H9 (cell line): ENCODE data around the gene FAM227A. TPM values are rescaled to one million over a fixed set of nuclear protein-coding genes. Genes with fewer than 3 reads are reported as not detected.

Experiments used
- DNase-seq: peaks from one replicate; pipeline ENCODE4 v3.0.0-alpha.2; 2017
- H2AFZ ChIP-seq: one replicate; pipeline ENCODE4 v1.6.1; 2013; ENCODE audit warnings: mild to moderate bottlenecking, low read length, control low read depth, moderate library complexity
- H2AK5ac ChIP-seq: 2 replicates; pipeline ENCODE4 v1.6.1; 2013; ENCODE audit warnings: low read length, control low read depth, mixed read lengths; ENCODE audit not compliant: insufficient read length
- H2BK120ac ChIP-seq: one replicate; pipeline ENCODE4 v1.6.1; 2013; ENCODE audit warnings: low read depth, mild to moderate bottlenecking, low read length, control low read depth, inconsistent platforms; ENCODE audit not compliant: poor library complexity, severe bottlenecking
- H2BK12ac ChIP-seq: 2 replicates; pipeline ENCODE4 v1.6.1; 2013; ENCODE audit warnings: low read length, control low read depth, mixed read lengths, low read depth; ENCODE audit not compliant: insufficient read length
- H2BK15ac ChIP-seq: 2 replicates; pipeline ENCODE4 v1.6.1; 2013; ENCODE audit warnings: low read depth, low read length, control low read depth
- H2BK20ac ChIP-seq: one replicate; pipeline ENCODE4 v1.6.1; 2013; ENCODE audit warnings: low read depth, mild to moderate bottlenecking, low read length, control low read depth, inconsistent platforms; ENCODE audit not compliant: poor library complexity, severe bottlenecking
- H2BK5ac ChIP-seq: 2 replicates; pipeline ENCODE4 v1.6.1; 2013; ENCODE audit warnings: low read length, control low read depth, mixed read lengths; ENCODE audit not compliant: insufficient read length
- H3K14ac ChIP-seq: 2 replicates; pipeline ENCODE4 v1.6.1; 2013; ENCODE audit warnings: low read length, control low read depth; ENCODE audit not compliant: insufficient read depth
- H3K18ac ChIP-seq: 2 replicates; pipeline ENCODE4 v1.6.1; 2013; ENCODE audit warnings: low read depth, mild to moderate bottlenecking, mixed read lengths, low read length, control low read depth; ENCODE audit not compliant: insufficient read length
- H3K23ac ChIP-seq: 2 replicates; pipeline ENCODE4 v1.6.1; 2013; ENCODE audit warnings: low read length, control low read depth, mixed read lengths, low read depth; ENCODE audit not compliant: insufficient read length
- H3K23me2 ChIP-seq: 2 replicates; pipeline ENCODE4 v1.6.1; 2013; ENCODE audit warnings: low read depth, mild to moderate bottlenecking, mixed read lengths, low read length, control low read depth; ENCODE audit not compliant: insufficient read length, poor library complexity, severe bottlenecking
- H3K27ac ChIP-seq: 2 replicates; pipeline ENCODE4 v1.5.1; 2013; ENCODE audit warnings: low read length, control low read depth, mixed read lengths, low read depth; ENCODE audit not compliant: insufficient read length
- H3K27me3 ChIP-seq: 2 replicates; pipeline ENCODE4 v1.6.1; 2013; ENCODE audit warnings: low read length, control low read depth, inconsistent platforms; ENCODE audit not compliant: insufficient read depth
- H3K4ac ChIP-seq: 2 replicates; pipeline ENCODE4 v1.6.1; 2013; ENCODE audit warnings: low read depth, mild to moderate bottlenecking, control low read depth, inconsistent platforms, low read length, moderate library complexity
- H3K4me1 ChIP-seq: 2 replicates; pipeline ENCODE4 v1.6.1; 2013; ENCODE audit warnings: low read length, control low read depth, inconsistent platforms; ENCODE audit not compliant: insufficient read depth
- H3K4me2 ChIP-seq: 2 replicates; pipeline ENCODE4 v1.6.1; 2013; ENCODE audit warnings: low read length, control low read depth, mixed read lengths; ENCODE audit not compliant: insufficient read length, insufficient read depth
- H3K56ac ChIP-seq: 2 replicates; pipeline ENCODE4 v1.6.1; 2013; ENCODE audit warnings: low read depth, mild to moderate bottlenecking, mixed read lengths, low read length, control low read depth; ENCODE audit not compliant: insufficient read length
- H3K79me1 ChIP-seq: 2 replicates; pipeline ENCODE4 v1.6.1; 2013; ENCODE audit warnings: low read depth, mild to moderate bottlenecking, moderate library complexity, low read length, control low read depth, inconsistent platforms; ENCODE audit not compliant: insufficient read depth, poor library complexity, severe bottlenecking
- H3K79me2 ChIP-seq: 2 replicates; pipeline ENCODE4 v1.6.1; 2013; ENCODE audit warnings: low read length, control low read depth, inconsistent platforms; ENCODE audit not compliant: insufficient read depth
- H3K9ac ChIP-seq: 2 replicates; pipeline ENCODE4 v1.6.1; 2013; ENCODE audit warnings: low read length, control low read depth, mixed read lengths; ENCODE audit not compliant: insufficient read length; ENCODE audit errors: extremely low read depth
- H3K9me3 ChIP-seq: one replicate; pipeline ENCODE4 v1.6.1; 2013; ENCODE audit warnings: low read depth, low read length, inconsistent platforms; ENCODE audit not compliant: control insufficient read depth
- H3T11ph ChIP-seq: one replicate; pipeline ENCODE4 v1.6.1; 2013; ENCODE audit warnings: mild to moderate bottlenecking, low read length, control low read depth, inconsistent platforms
- H4K20me1 ChIP-seq: one replicate; pipeline ENCODE4 v1.6.1; 2013; ENCODE audit not compliant: control insufficient read depth, insufficient read length, insufficient read depth
- H4K5ac ChIP-seq: 2 replicates; pipeline ENCODE4 v1.6.1; 2013; ENCODE audit warnings: low read depth, mild to moderate bottlenecking, mixed read lengths, low read length, control low read depth; ENCODE audit not compliant: insufficient read length
- H4K8ac ChIP-seq: replicated peaks from 2 replicates; pipeline ENCODE4 v1.6.1; 2013; ENCODE audit warnings: low read length, control low read depth, mixed read lengths, low read depth; ENCODE audit not compliant: insufficient read length
- H4K91ac ChIP-seq: 2 replicates; pipeline ENCODE4 v1.6.1; 2013; ENCODE audit warnings: low read depth, mild to moderate bottlenecking, moderate library complexity, mixed read lengths, low read length, control low read depth; ENCODE audit not compliant: insufficient read length
- H3K27ac Mint-ChIP-seq, 3 experiments: 2 replicates in 2 of 3; 3 replicates in 1 of 3; pipeline ENCODE4 v1.8.0; 2020 to 2021; ENCODE audit warnings: mixed read lengths in 3 of 3, mild to moderate bottlenecking in 1 of 3, moderate library complexity in 1 of 3
- H3K27me3 Mint-ChIP-seq: 2 replicates; pipeline ENCODE4 v1.8.0; 2021; ENCODE audit warnings: low read depth, mild to moderate bottlenecking, moderate library complexity, mixed read lengths
- H3K36me3 Mint-ChIP-seq, 3 experiments: 2 replicates in 2 of 3; 3 replicates in 1 of 3; pipeline ENCODE4 v1.8.0; 2020 to 2021; ENCODE audit warnings: low read depth in 3 of 3, mixed read lengths in 3 of 3; ENCODE audit not compliant: insufficient read depth in 1 of 3
- H3K4me1 Mint-ChIP-seq, 2 experiments: 2 replicates each; pipeline ENCODE4 v1.8.0; 2020; ENCODE audit warnings: mixed read lengths in 2 of 2
- H3K4me3 Mint-ChIP-seq, 2 experiments: 2 replicates in 1 of 2; 3 replicates in 1 of 2; pipeline ENCODE4 v1.8.0; 2020 to 2021; ENCODE audit warnings: mild to moderate bottlenecking in 2 of 2, mixed read lengths in 2 of 2, moderate library complexity in 1 of 2
- H3K9me3 Mint-ChIP-seq, 2 experiments: 2 replicates in 1 of 2; 3 replicates in 1 of 2; pipeline ENCODE4 v1.8.0; 2020; ENCODE audit warnings: mild to moderate bottlenecking in 2 of 2, mixed read lengths in 2 of 2, moderate library complexity in 1 of 2
- WGBS: extraction: QIAGEN DNeasy Blood & Tissue Kit; methylation state at CpG from one replicate; pipeline ENCODE4 v1.1.7; 2013; ENCODE audit warnings: missing lambda C conversion rate, low lambda C conversion rate, mixed read lengths; ENCODE audit not compliant: insufficient read length; ENCODE audit errors: extremely low coverage; 5-methylcytosine and 5-hydroxymethylcytosine counted together
- total RNA-seq: library from RNA; stranded (reverse); gene quantifications from 2 replicates; pipeline ENCODE4 v1.2.1, GENCODE V29; 2021
- TF ChIP-seq, protein P1 (sequence below): fragments of 200-600 bp; sonication (generic); conservative IDR thresholded peaks from 3 replicates; pipeline ENCODE4 v1.8.0; 2021; ENCODE audit warnings: antibody characterized with exemption, mild to moderate bottlenecking

FAM227A gene
- total RNA-seq, 1 experiment from 2014 or later = 3.6 TPM

DNA sequence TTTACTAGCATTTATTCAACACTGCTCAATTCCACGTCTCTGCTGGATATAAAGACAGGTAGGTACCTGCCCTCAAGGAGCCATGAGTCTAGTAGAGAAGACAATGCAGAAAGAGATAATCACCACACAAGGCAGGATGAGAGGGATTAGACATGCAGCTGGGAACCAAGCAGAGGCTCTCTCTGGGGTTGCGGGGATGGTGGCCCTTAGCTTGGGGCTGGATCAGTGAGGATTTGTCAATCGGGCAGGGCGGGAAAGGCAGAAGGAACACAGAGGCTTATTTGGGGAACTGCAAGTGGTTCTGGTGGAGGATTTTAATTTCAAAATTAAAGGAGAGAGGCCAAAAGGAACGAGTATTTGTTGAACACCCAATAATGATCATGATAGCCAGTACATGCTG lies 77.7 kb downstream of the FAM227A start:
- no peak overlapping the region for H4K8ac ChIP-seq
- no peak overlapping the region for H3K56ac ChIP-seq
- no peak overlapping the region for H3K4me2 ChIP-seq
- H3K14ac ChIP-seq = no peak overlapping the region
- no peaks in the 10 kb centered on the region for H3K23me2 ChIP-seq
- H4K20me1 ChIP-seq = no peaks in the 10 kb centered on the region
- no peak overlapping the region for H3K4me3 Mint-ChIP-seq
- H2BK20ac ChIP-seq = no peak overlapping the region
- peak overlapping the region in 1 of 3 experiments; percentile 69; a peak in 1 of 7 replicates for H3K27ac Mint-ChIP-seq
- H3K79me2 ChIP-seq = no peaks in the 10 kb centered on the region
- no peak overlapping the region for H2BK120ac ChIP-seq
- no peak overlapping the region for H2AK5ac ChIP-seq
- no peak overlapping the region for H2BK15ac ChIP-seq
- DNase-seq = no peak
- H3K27ac ChIP-seq = no peak overlapping the region
- H3K4ac ChIP-seq = no peak overlapping the region
- no peaks in the 10 kb centered on the region for H3K4me1 ChIP-seq
- no peak overlapping the region for H3T11ph ChIP-seq
- WGBS = no CpG with 5 or more reads among the region's 5 CpGs
- H2BK5ac ChIP-seq = no peak overlapping the region
- H4K91ac ChIP-seq = no peak overlapping the region
- TF ChIP-seq, protein P1, sequence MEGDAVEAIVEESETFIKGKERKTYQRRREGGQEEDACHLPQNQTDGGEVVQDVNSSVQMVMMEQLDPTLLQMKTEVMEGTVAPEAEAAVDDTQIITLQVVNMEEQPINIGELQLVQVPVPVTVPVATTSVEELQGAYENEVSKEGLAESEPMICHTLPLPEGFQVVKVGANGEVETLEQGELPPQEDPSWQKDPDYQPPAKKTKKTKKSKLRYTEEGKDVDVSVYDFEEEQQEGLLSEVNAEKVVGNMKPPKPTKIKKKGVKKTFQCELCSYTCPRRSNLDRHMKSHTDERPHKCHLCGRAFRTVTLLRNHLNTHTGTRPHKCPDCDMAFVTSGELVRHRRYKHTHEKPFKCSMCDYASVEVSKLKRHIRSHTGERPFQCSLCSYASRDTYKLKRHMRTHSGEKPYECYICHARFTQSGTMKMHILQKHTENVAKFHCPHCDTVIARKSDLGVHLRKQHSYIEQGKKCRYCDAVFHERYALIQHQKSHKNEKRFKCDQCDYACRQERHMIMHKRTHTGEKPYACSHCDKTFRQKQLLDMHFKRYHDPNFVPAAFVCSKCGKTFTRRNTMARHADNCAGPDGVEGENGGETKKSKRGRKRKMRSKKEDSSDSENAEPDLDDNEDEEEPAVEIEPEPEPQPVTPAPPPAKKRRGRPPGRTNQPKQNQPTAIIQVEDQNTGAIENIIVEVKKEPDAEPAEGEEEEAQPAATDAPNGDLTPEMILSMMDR = no peak
- H3K9me3 ChIP-seq = no peaks in the 10 kb centered on the region
- no peak overlapping the region for H2AFZ ChIP-seq
- H3K23ac ChIP-seq = no peak overlapping the region
- H3K9ac ChIP-seq = no peak overlapping the region
- no peaks in the 10 kb centered on the region for H3K79me1 ChIP-seq
- no peaks in the 10 kb centered on the region for H3K27me3 ChIP-seq
- no peaks in the 10 kb centered on the region for H3K9me3 Mint-ChIP-seq
- no peaks in the 10 kb centered on the region for H3K36me3 Mint-ChIP-seq
- no peak overlapping the region for H4K5ac ChIP-seq
- no peak overlapping the region for H3K18ac ChIP-seq
- no peaks in the 10 kb centered on the region; the same call in 1 of the 2 replicates for H3K27me3 Mint-ChIP-seq
- H2BK12ac ChIP-seq = no peak overlapping the region
- peaks cover 0 to 4% of the 10 kb centered on the region in 2 experiments; a peak in 1 of 4 replicates for H3K4me1 Mint-ChIP-seq
